GM18499 (cell line): Measurements from ENCODE around the gene SMCO4.

Source experiments
- ATAC-seq: cut with Tn5 transposase; IDR thresholded peaks from one replicate; pipeline ENCODE4 v1.9.1; 2021; ENCODE audit warnings: moderate number of reproducible peaks; ENCODE audit not compliant: insufficient read depth, unreplicated experiment

SMCO4 gene

DNA sequence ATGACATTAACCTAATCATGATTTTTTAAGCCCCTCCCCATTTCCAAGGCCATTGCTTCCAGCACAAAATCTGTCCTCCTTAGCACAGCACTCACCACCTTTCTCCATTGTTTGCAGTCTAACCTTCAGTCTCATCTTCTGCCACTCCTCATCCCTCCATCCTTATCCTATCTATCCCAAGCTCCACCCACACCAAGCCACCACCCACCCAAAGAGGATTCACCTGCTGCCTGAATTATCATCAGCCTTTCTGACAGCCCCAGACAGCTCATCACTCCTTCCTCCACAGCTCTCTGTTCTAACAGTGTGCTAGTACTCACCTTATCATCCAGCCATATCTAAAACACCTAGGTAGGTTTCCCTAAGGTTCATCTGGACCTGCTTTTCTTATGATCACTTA, 20.7 kb upstream of the SMCO4 start:
- no peak for ATAC-seq

DNA sequence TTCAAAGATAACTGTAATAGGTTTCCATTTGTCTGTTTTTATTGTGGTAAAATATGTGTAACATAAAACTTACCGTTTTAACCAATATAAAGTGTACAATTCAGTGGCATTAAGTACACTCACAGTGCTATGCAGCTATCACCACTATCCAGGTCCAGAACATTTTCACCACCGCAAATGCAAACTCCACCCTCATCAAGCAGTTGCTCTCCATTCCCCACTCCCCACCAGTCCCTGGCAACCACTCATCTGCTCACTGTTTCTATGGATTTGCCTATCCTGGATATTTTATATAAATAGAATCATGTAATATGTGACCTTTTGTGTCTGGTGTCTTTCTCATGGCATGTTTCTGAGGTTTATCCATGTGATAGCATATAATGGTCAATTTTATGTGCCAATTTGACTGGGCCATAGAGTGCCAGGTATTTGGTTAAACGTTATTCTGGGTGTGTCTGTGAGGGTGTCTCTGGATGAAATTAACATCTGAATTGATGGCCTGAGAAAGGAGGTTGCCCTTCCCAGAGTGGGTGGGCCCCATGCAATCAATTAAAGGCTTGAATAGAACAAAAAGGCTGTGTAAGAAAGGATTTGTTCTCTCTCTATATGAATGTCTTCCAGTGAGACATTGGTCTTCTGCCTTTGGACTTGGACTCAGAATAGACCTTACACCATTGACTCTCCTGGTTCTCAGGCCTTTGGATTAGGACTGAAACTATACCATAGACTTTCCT, 17.2 kb upstream of the SMCO4 start:
- no peak for ATAC-seq

DNA sequence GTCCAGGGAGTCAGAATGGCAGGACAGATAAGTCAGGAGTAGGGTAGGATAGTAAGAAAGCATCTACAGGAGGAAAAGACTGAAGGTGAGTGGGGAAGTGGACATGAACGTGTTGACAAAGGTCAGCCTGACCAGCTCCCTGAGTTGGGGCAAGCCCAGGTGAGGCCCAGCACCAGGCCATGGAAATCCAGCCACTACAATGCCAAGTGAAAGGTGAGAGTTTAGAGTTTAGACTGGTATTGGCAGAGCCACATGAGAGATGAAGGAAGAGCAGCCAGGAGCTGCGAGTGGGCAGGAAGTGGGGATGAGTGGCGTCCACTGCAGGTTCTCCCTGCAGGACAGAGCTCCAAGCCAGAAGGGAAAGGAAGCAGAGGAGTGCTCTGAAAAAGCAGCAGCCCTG, 16.5 kb upstream of the SMCO4 start:
- no peak for ATAC-seq

DNA sequence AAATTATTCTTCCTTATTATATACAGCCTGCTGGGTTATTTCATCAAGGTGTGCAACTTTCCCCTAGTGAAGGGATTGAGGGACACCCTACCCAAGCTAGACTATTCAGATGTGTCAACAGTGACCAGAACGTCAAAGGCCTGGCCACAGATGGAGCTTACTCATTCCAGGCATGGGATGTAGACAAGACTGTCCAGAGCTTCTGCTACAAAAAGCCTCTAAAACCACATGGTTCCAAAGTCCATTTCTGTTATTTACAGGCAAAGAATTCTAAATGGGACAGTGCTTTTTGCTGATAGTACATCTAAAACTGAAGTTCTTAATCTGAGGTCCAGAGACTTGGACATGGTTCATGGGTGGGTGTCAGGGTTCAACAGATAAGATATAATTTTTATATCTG, 9.7 kb upstream of the SMCO4 start:
- no peak for ATAC-seq

DNA sequence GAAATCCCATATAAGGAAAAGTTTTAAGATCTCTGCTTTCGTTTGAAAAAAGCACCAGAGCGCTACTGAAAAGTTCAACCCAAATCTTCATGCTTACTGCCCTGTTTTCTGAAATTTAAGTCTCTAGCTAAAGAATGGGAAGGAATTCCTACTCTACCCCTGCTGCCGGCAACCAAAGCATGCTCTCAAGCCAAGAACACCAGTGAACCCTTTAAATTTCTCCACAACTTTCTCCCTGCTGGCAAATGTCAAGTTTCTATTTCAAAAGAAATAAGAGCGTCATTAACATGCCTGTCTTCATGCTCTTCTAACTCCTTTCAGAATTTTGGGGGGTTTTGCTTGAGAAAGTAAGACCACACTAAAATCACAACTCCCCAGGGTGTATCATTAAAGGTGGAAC, 6.8 kb upstream of the SMCO4 start:
- no peak for ATAC-seq

DNA sequence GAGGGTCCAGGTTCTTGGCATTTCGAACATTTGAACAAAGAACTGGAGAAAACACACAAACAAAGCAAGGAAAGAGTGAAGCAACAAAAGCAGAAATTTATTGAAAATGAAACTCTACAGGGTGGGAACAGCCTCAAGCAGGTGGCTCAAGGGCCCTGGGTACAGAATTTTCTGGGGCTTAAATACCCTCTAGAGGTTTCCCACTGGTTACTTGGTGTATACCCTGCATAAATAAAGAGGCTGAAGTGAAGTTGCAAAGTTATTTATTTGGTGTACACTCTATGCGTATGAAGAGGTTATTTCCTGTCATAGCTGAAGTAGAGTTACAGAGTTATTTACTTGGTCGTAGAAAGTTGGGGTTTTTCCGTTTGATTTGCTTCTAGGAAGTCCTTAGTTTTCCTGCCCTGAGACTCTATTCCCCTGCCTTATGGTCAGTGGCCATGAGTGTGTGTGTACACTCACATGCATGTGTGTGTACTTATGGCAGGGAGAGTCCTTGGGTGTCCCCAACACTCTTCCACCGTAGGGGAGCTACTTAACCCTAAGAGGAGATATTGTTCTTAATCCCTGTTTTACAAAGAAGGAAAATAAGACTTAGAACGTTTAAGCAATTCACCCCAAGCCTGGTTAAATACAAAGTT, 5.6 kb upstream of the SMCO4 start:
- no peak for ATAC-seq

DNA sequence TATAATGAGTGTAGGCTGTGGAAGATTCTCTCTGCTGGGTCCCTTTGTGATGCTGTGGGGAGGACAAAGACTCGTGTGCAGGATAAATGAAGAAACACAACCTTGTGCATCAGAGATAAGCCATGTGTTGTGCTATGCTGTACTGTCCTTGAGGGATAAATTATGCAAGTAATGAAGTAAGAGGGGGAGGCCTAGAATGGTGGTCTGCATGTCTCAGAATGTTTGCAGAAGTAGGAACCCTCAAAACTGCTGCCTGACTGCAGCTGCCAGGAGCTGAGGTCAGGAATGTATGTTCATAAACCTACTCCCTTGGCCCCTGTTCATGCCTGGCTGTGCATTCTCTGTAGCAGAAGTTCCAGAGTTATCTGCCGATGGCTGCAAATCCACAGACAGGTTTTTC, 4.6 kb upstream of the SMCO4 start:
- ATAC-seq: no peak

DNA sequence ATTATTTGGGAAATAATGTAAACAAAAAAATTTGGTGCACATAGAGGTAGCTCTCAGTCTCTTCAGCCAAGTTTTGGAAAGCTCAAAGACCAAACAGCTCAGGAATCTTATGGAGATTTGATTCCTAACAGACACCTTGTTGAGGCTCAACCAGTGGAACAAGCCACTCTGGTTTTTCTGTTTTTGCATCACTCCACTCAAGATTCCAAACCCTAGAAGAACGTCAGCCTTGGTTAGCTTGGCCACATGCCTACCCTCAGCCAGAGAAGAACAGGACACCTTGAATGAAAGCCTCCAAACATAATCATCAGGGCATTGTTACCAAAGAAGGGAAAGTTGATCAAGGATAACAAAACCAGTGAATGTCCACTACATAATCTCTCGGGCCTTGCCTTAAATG, 3.8 kb upstream of the SMCO4 start:
- no peak for ATAC-seq

DNA sequence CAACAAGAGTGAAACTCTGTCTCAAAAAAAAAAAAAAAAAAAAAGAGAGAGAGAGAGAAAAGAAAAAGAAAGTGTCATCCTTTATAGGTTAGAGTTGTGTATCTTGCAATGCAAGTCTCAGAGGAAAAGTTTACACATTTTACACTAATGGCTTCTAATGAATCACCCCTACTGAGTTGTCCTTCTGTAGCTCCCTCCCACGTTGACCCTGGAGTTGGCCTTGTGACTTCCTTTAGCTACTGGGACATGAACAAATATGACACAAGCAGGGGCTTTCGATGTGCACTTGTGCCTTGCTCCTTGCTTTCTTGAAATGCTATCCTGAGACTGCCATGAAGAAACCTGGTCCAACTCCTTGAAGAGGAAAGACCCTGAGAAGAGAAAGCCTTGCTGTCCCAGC, 2.4 kb upstream of the SMCO4 start:
- no peak for ATAC-seq

DNA sequence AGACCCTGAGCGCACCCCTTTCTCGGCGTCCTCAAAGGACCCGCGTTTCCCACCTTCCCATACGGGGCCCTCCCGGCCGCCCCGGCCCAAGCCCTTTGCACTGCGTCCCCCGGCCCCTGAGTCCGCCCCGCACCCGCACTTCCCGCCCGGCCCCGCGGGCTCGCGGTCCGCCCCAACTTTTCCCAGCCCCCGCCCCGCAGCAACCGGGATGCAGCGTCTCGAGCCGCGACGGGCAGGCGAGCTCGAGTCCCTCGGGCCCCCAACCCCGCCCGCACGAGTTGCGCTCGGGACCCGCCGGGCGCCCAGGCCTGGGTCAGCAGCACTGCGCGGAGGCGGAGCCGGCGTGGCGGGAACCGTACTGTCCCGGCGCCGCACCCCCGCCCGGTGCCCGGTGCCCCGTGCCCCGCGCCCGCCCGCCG, 371 bp downstream of the SMCO4 start:
- peak; percentile 17 for ATAC-seq

DNA sequence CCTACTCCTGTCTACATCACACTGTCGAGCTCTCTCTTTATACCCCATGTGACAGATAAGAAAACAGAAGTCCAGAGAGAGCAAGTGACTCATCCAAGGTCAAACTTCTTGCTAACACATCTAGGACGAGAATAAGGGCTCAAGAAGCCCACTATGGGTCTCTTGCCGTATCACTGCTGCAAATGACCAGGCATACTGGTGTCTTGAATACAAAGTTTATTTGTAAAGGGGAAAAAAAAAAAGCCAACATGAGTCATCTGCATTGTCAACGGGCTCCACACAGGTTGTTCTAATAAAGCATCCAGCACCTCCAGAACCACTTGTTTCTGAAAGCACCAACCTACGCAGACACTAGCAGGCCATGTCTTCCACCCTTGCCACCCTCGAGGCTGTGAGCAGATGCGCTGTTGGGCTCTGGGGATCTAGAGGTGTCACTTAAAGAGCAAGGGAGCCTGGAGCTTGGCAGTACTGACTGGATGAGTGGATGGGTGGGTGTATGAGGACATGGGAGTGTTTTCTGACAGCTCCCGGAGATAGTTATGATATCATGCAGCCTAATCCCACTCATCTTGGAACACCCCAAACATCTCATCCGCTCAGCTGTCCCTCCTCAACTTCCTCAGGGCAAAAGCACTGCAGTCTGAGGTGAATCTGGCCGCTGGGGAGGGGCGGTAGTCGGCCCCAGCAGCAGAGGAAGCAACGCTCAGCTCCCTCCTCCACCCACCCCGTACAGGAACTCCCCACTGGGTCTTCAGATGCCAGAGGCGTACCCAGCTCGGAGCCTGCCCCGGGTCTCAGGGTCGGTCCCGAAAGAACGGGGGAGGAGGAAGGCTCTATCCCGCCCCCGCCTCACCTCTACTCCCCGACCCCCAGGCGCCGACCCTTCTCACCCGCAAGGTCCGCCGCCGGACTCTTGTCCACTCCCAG, 1.0 kb downstream of the SMCO4 start:
- peak; percentile 27 for ATAC-seq

DNA sequence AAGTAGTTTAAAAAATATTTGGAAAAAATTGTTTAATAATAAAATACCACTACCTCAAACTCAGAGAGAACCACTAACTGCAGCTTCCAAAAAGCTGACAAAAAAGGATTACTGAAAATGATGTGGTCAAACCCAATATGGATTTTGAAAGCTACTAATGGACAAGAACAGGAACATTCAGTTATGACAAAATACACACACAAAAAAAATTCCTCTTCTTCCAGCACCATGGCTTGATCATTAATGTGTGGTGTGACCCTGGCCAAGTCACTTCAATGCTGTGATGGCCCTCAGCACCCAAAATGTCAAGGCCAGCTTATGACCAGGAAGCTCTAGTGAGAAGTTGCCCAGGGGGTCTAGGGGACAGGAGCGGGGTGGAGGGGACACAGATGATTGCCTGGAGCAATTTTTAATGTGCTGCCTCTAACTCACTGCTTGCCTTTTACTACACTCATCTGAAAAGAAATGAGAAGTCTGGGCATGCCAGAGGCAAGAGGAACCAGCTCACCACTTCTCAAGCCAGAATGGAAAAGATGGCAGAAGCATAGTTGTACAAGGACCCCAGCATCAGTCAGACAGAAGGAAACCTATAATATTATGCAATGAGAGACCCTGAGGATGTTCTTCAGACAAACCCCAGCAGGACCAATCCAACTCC, 2.2 kb downstream of the SMCO4 start:
- ATAC-seq: no peak

DNA sequence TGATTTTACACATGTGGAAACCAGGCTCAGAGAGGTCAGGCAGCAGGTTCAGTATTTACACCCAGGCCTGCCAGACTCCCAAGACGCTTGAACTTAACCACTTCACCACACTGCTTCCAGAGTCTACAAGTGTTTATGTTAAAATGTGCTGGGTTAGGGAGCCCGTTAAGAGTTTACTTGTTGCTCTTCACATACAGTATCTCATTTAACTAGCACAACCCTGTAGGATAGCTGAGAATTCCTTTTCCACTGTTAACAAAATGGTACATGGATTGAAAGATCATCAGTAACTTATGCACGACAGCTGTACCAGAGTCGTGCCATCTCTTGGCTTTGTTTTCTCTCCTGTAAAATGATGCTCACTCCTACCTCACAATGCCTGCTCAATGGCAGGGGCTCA, 2.9 kb downstream of the SMCO4 start:
- no peak for ATAC-seq

DNA sequence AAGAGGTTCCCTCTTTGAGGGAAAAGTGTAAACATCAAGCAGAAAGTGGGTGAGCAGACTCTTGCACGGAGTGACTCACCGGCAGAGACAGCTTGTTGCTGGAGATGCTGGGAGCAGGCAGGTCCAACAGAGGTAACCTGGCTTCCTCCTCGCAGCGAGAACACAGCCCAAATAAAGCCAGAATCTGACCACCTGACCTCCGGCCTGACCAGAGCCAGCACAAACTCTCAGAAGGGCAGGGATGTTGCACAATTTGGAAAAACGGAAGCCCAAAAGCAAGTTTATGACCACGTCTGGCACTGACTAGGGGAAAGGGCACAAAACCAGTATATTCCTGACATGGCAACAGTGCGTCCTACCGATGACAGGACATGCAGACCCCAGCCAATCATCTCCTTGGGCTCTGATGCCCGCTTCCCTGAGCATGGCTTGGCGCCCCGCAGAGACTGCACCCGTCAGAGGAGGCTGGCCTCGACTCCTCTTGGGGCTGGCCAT, 5.4 kb downstream of the SMCO4 start:
- no peak for ATAC-seq

DNA sequence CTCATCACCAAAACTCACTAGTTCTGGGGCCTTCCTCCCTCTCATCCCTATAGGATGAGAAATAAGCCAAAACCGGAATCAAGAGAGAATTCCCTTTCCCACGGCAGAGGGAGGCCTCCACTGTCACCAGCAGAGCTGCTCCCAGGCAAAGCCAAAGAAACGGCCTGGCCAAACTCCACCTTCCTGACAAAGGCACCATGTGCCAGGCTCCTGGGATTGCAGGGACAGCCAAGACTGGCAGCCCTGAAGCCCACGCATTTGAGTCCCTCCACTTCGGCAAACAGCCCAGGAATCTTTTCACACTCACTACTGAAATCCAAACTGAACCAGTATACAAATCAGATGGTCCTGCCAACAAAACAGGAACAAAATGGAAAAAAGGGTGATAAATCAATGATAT, 6.1 kb downstream of the SMCO4 start:
- no peak for ATAC-seq

DNA sequence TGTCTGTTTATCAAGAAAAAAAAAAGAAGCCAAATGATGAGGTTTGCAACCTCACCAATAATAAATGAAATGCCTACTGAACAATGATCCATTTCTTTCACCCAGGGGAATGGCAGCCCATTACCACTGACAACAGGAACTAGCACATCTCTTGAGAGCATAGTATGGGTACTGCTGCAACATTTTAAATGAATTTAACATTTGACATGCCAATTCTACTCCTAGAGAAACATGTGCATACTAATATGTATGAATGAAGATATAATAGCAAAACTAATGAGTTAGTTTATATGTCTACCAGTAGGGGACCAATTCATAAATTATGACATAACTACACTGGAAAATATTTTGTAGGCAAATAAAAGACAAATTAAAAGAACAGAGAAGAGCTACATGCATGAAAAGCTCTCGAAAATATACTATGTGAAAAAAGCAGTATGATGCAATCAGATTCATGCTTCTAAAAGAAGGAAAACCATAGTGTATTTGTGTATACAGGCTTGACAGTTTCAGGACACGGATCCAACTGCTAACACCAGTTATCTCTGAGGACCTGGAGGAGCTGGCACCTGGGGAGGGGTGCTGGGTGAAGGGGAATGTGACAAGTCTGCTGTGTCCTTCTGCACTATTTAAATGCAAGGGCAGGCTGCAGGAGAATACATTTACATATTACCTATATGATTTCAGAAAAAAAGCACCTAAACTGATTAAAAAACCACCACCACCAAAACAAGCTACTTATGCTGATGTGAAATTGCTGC, 6.9 kb downstream of the SMCO4 start:
- no peak for ATAC-seq

DNA sequence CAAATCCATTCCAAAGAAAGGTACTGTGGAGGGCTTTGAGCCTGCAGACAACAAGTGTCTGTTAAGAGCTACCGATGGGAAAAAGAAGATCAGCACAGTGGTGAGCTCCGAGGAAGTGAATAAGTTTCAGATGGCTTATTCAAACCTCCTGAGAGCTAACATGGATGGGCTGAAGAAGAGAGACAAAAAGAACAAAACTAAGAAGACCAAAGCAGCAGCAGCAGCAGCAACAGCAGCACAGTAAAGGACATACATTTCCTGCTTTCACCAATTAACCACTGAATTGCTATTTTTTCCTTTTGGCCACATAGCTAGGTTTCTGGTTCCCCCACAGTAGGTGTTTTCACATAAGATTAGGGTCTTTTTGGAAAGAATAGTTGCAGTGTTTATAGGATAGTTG, 7.6 kb downstream of the SMCO4 start:
- ATAC-seq: peak; percentile 61

DNA sequence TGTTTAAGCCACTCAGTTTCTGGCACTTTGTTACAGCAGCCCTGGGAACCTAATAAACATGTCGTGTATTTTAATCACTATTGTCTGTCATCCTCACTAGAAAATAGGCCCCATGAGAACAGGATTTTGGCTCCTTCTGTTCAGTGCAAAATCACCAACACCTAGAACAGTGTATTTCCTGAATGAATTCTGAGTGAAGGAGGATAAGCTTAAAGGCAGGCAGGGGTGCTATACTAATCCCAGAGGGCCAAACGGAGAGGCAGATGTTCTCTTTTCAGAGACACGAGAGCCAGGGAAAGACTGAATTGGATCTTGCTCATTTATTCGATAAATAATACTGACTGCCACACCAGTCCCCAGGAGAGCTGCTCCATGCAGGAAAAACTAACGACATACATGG, 10.4 kb downstream of the SMCO4 start:
- no peak for ATAC-seq

DNA sequence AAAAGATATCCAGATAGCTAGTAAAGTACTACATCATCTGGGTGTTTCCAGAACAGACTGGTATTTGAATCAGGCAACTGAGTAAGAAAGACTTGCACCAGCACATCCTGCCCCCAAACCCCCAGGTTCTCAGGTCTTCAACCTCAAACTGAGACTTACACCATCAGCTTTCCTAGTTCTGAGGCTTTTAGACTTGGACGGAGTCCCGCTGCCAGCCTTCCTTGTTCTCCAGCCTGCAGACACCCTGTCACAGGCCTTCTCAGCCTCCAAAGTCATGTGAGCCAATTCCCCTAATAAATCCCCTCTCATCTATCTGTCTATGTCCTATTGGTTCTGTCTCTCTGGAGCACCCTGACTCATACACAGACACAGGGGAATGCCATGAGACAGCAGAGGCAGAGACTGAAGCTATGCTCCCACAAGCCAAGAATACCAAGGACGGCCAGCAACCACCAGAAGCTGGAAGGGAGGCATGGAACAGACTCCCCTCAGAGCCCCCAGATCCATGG, 10.9 kb downstream of the SMCO4 start:
- no peak for ATAC-seq

DNA sequence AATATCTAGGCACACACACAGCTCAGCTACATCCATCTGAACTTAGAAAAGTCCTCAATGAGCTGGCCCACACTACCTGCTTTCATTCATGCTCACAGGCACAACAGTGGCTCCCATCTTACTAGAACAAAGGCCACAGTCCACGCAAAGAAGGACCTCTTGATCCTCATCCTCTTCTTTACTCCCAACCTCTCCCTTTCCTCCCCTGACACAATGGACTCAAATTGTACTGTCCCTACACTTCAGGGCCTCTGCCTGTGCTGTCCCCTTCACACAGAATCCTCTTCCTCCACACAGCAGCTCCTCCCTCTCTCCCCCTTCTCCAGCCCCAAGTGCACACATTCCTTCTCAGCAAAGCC, 12.7 kb downstream of the SMCO4 start:
- ATAC-seq: no peak
